Body of pancreas (tissue), 4 donors: ENCODE measurements around the gene OR5K1. TPM values are rescaled to one million over a fixed set of nuclear protein-coding genes. Genes with fewer than 3 reads are reported as not detected.

Experiments
- ATAC-seq: fragments of 150-250 bp; one replicate; pipeline ENCODE4 v1.9.1; 2016
- DNase-seq, 4 donors: peaks; one replicate each; pipeline ENCODE4 v3.0.0-alpha.2; 2019
- H3K27ac ChIP-seq, 4 donors: fragments of 200-600 bp; sonication (generic); 1 replicate in 3 of 4; 2 replicates in 1 of 4; pipeline versions ENCODE4 v1.5.1 to v1.6.1; 2016 to 2019; ENCODE audit warnings: mild to moderate bottlenecking in 1 of 4, mixed read lengths in 1 of 4, moderate library complexity in 1 of 4
- H3K27me3 ChIP-seq, 2 donors: fragments of 200-600 bp; sonication (generic); one replicate each; pipeline ENCODE4 v1.6.0; 2016; ENCODE audit warnings: mild to moderate bottlenecking in 1 of 2
- H3K36me3 ChIP-seq, 2 donors: fragments of 200-600 bp; sonication (generic); replicated peaks in 1 of 2; 2 replicates each; pipeline ENCODE4 v1.5.1; 2016; ENCODE audit warnings: low read depth in 2 of 2; ENCODE audit not compliant: insufficient read depth in 1 of 2
- H3K4me1 ChIP-seq: fragments of 200-600 bp; sonication (generic); one replicate; pipeline ENCODE4 v1.6.0; 2016
- H3K4me3 ChIP-seq, 2 donors: fragments of 200-600 bp; sonication (generic); 1 replicate in 1 of 2; 2 replicates in 1 of 2; pipeline ENCODE4 v1.5.1; 2016 to 2019
- H3K9me3 ChIP-seq, 3 donors: fragments of 200-600 bp; sonication (generic); 1 replicate in 2 of 3; 2 replicates in 1 of 3; pipeline ENCODE4 v1.5.1; 2016
- CTCF ChIP-seq, 7 experiments: fragments of 450-650 bp in 4 of 7; fragments of 200-600 bp in 3 of 7; sonication (generic) in 3 of 7; IDR thresholded peaks; one replicate each; pipeline ENCODE4 v1.5.1; 2016 to 2019; ENCODE audit warnings: antibody characterized with exemption in 7 of 7
- POLR2A ChIP-seq, 3 donors: fragments of 450-650 bp; IDR thresholded peaks; one replicate each; pipeline ENCODE4 v1.6.1; 2016; ENCODE audit warnings: antibody characterized with exemption in 3 of 3, mild to moderate bottlenecking in 2 of 3
- WGBS, 2 donors: methylation state at CpG; one replicate each; pipeline ENCODE4 v1.1.5; 2017; 5-methylcytosine and 5-hydroxymethylcytosine counted together
- intact Hi-C: fragments of 100-400 bp; cut with DNase I; formaldehyde crosslinking; loops from one replicate; pipeline ENCODE4 v1.15.1; 2023
- total RNA-seq, 2 donors: library from RNA; depleted of rRNA; stranded (reverse); fragments of >200 nt; gene quantifications; one replicate each; pipeline ENCODE4 v1.1.0, GENCODE V29; 2016

OR5K1 gene
- total RNA-seq, 2 donors from 2014 or later = not detected

GRCh38 chr3:98512576-98512975 lies 49.6 kb downstream of the OR5K1 start:
- Histone ChIP-seq H3K36me3 (peaks cover 0 to 10% of the 10 kb centered on the region in 2 donors), H3K4me3 (no peak overlapping the region), H3K9me3 (no peaks in the 10 kb centered on the region), H3K27me3 (no peaks in the 10 kb centered on the region), H3K4me1 (no peaks in the 10 kb centered on the region), H3K27ac (no peak overlapping the region)
- intact Hi-C loops = no loop called here
- TF ChIP-seq POLR2A (IDR thresholded peaks at IDR 0.05) = no peak
- TF ChIP-seq CTCF (IDR thresholded peaks at IDR 0.05) = no peak
- WGBS, 2 donors = 86 to 96% methylated on average over 4 of the region's 4 CpGs
- no peak for DNase-seq
- no peak for ATAC-seq

- 70 to 82% methylated on average over 4 of the region's 4 CpGs for WGBS, 2 donors
These were observed 50.1 kb downstream of the OR5K1 start for GRCh38 chr3:98513091-98513511.

GRCh38 chr3:98513736-98514135 lies 50.7 kb downstream of the OR5K1 start:
- TF ChIP-seq POLR2A (IDR thresholded peaks at IDR 0.05) (no peak), CTCF (IDR thresholded peaks at IDR 0.05) (no peak)
- 97 to 98% methylated on average over 3 of the region's 3 CpGs for WGBS, 2 donors
- no peak for ATAC-seq

More at GRCh38 chr3:98513091-98513511, 50.1 kb downstream of the OR5K1 start:
- intact Hi-C loops = no loop called here
- Histone ChIP-seq H3K27ac (no peak overlapping the region), H3K27me3 (no peaks in the 10 kb centered on the region), H3K9me3 (no peaks in the 10 kb centered on the region), H3K4me3 (no peak overlapping the region), H3K36me3 (peaks cover 0 to 10% of the 10 kb centered on the region in 2 donors), H3K4me1 (no peaks in the 10 kb centered on the region)
- ATAC-seq = no peak
- no peak for TF ChIP-seq POLR2A (IDR thresholded peaks at IDR 0.05)
- TF ChIP-seq CTCF (IDR thresholded peaks at IDR 0.05) = no peak
- no peak for DNase-seq

GRCh38 chr3:98514948-98515347 lies 51.9 kb downstream of the OR5K1 start:
- Histone ChIP-seq H3K4me3 (no peak overlapping the region), H3K36me3 (peaks cover 0 to 10% of the 10 kb centered on the region in 2 donors), H3K9me3 (no peaks in the 10 kb centered on the region), H3K4me1 (no peaks in the 10 kb centered on the region), H3K27ac (no peak overlapping the region), H3K27me3 (no peaks in the 10 kb centered on the region)
- intact Hi-C loops = no loop called here
- ATAC-seq (no peak), DNase-seq (no peak)
- TF ChIP-seq POLR2A (IDR thresholded peaks at IDR 0.05) (no peak), CTCF (IDR thresholded peaks at IDR 0.05) (no peak)
- 87 to 95% methylated on average over 1 of the region's 1 CpG for WGBS, 2 donors

More at GRCh38 chr3:98513736-98514135, 50.7 kb downstream of the OR5K1 start:
- Histone ChIP-seq H3K9me3 (no peaks in the 10 kb centered on the region), H3K27me3 (no peaks in the 10 kb centered on the region), H3K4me3 (no peak overlapping the region), H3K36me3 (peaks cover 0 to 10% of the 10 kb centered on the region in 2 donors), H3K27ac (no peak overlapping the region), H3K4me1 (no peaks in the 10 kb centered on the region)
- intact Hi-C loops = no loop called here
- DNase-seq = no peak

- TF ChIP-seq CTCF (IDR thresholded peaks at IDR 0.05) = no peak
- TF ChIP-seq POLR2A (IDR thresholded peaks at IDR 0.05) = no peak
- intact Hi-C loops = no loop called here
- no peak overlapping the region for H3K4me3 ChIP-seq
- no peak for ATAC-seq
- peaks cover 10% of the 10 kb centered on the region for H3K4me1 ChIP-seq
- no peak for DNase-seq
- peaks cover 0 to 10% of the 10 kb centered on the region in 2 donors for H3K36me3 ChIP-seq
- H3K27me3 ChIP-seq = no peaks in the 10 kb centered on the region
- 91 to 97% methylated on average over 2 of the region's 2 CpGs for WGBS, 2 donors
- no peak overlapping the region for H3K27ac ChIP-seq
- H3K9me3 ChIP-seq = no peaks in the 10 kb centered on the region
These were observed 55.8 kb downstream of the OR5K1 start for GRCh38 chr3:98518816-98519215.
